Neuronal stem cell (in vitro differentiated cells): Measurements from ENCODE around the gene THSD4.

Experiments used
- DNase-seq: peaks from one replicate; pipeline ENCODE4 v3.0.0-alpha.2; 2013; ENCODE audit warnings: low spot score
- H2AFZ ChIP-seq: one replicate; pipeline ENCODE4 v1.6.1; 2013; ENCODE audit warnings: mild to moderate bottlenecking, low read length, inconsistent platforms
- H2AK5ac ChIP-seq: 2 replicates; pipeline ENCODE4 v1.6.1; 2013; ENCODE audit warnings: low read depth, mild to moderate bottlenecking, inconsistent platforms, low read length, moderate library complexity, mixed read lengths
- H2BK120ac ChIP-seq: 2 replicates; pipeline ENCODE4 v1.6.1; 2013; ENCODE audit warnings: low read depth, mild to moderate bottlenecking, inconsistent platforms, low read length, moderate library complexity, mixed read lengths
- H2BK12ac ChIP-seq: one replicate; pipeline ENCODE4 v1.6.1; 2013; ENCODE audit warnings: low read length, inconsistent platforms
- H2BK15ac ChIP-seq: 2 replicates; pipeline ENCODE4 v1.6.1; 2013; ENCODE audit warnings: mild to moderate bottlenecking, low read length, inconsistent platforms, mixed read lengths
- H2BK5ac ChIP-seq: one replicate; pipeline ENCODE4 v1.6.1; 2013; ENCODE audit warnings: inconsistent platforms, mild to moderate bottlenecking, low read length, moderate library complexity
- H3K14ac ChIP-seq: one replicate; pipeline ENCODE4 v1.6.1; 2013; ENCODE audit warnings: low read length, inconsistent platforms
- H3K18ac ChIP-seq: 2 replicates; pipeline ENCODE4 v1.6.1; 2013; ENCODE audit warnings: low read length, inconsistent platforms
- H3K23ac ChIP-seq: 2 replicates; pipeline ENCODE4 v1.6.1; 2013; ENCODE audit warnings: low read depth, mild to moderate bottlenecking, mixed read lengths, low read length, inconsistent platforms; ENCODE audit not compliant: poor library complexity
- H3K27ac ChIP-seq: replicated peaks from 3 replicates; pipeline ENCODE4 v1.5.1; 2013; ENCODE audit warnings: low read length, inconsistent platforms
- H3K27me3 ChIP-seq, 3 experiments: 2 replicates each; pipeline ENCODE4 v1.6.1; 2013; ENCODE audit warnings: low read length in 3 of 3, mild to moderate bottlenecking in 2 of 3, inconsistent platforms in 1 of 3, low read depth in 1 of 3, mixed read lengths in 1 of 3, moderate library complexity in 1 of 3; ENCODE audit not compliant: control insufficient read depth in 3 of 3, insufficient read depth in 3 of 3
- H3K36me3 ChIP-seq, 2 donors: replicated peaks in 1 of 2; 2 replicates each; pipeline ENCODE4 v1.6.1; 2013; ENCODE audit warnings: low read length in 2 of 2; ENCODE audit not compliant: control insufficient read depth in 2 of 2, insufficient read depth in 2 of 2
- H3K4ac ChIP-seq: 2 replicates; pipeline ENCODE4 v1.6.1; 2013; ENCODE audit warnings: inconsistent platforms, mild to moderate bottlenecking, low read length, moderate library complexity
- H3K4me1 ChIP-seq, 2 donors: 1 replicate in 1 of 2; 2 replicates in 1 of 2; pipeline ENCODE4 v1.6.1; 2013; ENCODE audit warnings: low read length in 2 of 2, low read depth in 1 of 2; ENCODE audit not compliant: control insufficient read depth in 2 of 2, insufficient read depth in 1 of 2
- H3K4me2 ChIP-seq: one replicate; pipeline ENCODE4 v1.6.1; 2013; ENCODE audit warnings: mild to moderate bottlenecking, low read length, inconsistent platforms; ENCODE audit not compliant: insufficient read depth, poor library complexity, severe bottlenecking
- H3K4me3 ChIP-seq, 2 donors: 2 replicates each; pipeline ENCODE4 v1.5.1; 2013; ENCODE audit warnings: low read length in 2 of 2, mild to moderate bottlenecking in 2 of 2, inconsistent platforms in 1 of 2, moderate library complexity in 1 of 2
- H3K79me1 ChIP-seq: one replicate; pipeline ENCODE4 v1.6.1; 2013; ENCODE audit warnings: low read depth, mild to moderate bottlenecking, inconsistent platforms, low read length, moderate library complexity
- H3K9ac ChIP-seq: one replicate; pipeline ENCODE4 v1.6.1; 2013; ENCODE audit warnings: mild to moderate bottlenecking, low read depth, low read length, inconsistent platforms; ENCODE audit not compliant: poor library complexity
- H3K9me3 ChIP-seq, 2 donors: replicated peaks in 1 of 2; 2 replicates each; pipeline versions ENCODE3 to v1.6.1; 2013; ENCODE audit warnings: low read length in 2 of 2, mild to moderate bottlenecking in 2 of 2, inconsistent platforms in 1 of 2, low read depth in 1 of 2, mixed read lengths in 1 of 2, moderate library complexity in 1 of 2; ENCODE audit not compliant: control insufficient read depth in 2 of 2, insufficient read depth in 1 of 2
- H4K8ac ChIP-seq: one replicate; pipeline ENCODE4 v1.6.1; 2013; ENCODE audit warnings: low read depth, mild to moderate bottlenecking, inconsistent platforms, low read length, moderate library complexity
- H4K91ac ChIP-seq: one replicate; pipeline ENCODE4 v1.6.1; 2013; ENCODE audit warnings: low read length, low read depth, mild to moderate bottlenecking, inconsistent platforms; ENCODE audit not compliant: poor library complexity
- WGBS, 2 donors: extraction: QIAGEN DNeasy Blood & Tissue Kit; methylation state at CpG; one replicate each; pipeline ENCODE4 v1.1.7; 2013; ENCODE audit warnings: missing lambda C conversion rate in 2 of 2, mixed read lengths in 1 of 2; ENCODE audit not compliant: insufficient read length in 2 of 2, insufficient replicate concordance in 1 of 2; ENCODE audit errors: extremely low coverage in 2 of 2; 5-methylcytosine and 5-hydroxymethylcytosine counted together

THSD4 gene

GRCh38 chr15:71259866-71260265, 144.6 kb downstream of the THSD4 start:
- no peak overlapping the region for H3K4me3 ChIP-seq
- DNase-seq, result no peak
- no peaks in the 10 kb centered on the region for H3K79me1 ChIP-seq
- H2BK5ac ChIP-seq, result no peak overlapping the region
- H3K36me3 ChIP-seq, result no peaks in the 10 kb centered on the region
- no peaks in the 10 kb centered on the region for H3K4me1 ChIP-seq
- no peak overlapping the region for H2AFZ ChIP-seq
- H2BK12ac ChIP-seq, result no peak overlapping the region
- H3K9ac ChIP-seq, result no peak overlapping the region
- H3K14ac ChIP-seq, result no peak overlapping the region
- H3K4ac ChIP-seq, result no peak overlapping the region
- no peak overlapping the region for H2BK15ac ChIP-seq
- WGBS, 2 donors, result no CpG with 5 or more reads among the region's 2 CpGs
- no peak overlapping the region for H2BK120ac ChIP-seq
- H4K8ac ChIP-seq, result no peak overlapping the region
- no peak overlapping the region for H3K4me2 ChIP-seq
- no peak overlapping the region for H3K23ac ChIP-seq
- no peak overlapping the region for H3K27ac ChIP-seq
- H2AK5ac ChIP-seq, result no peak overlapping the region
- no peaks in the 10 kb centered on the region for H3K9me3 ChIP-seq
- H4K91ac ChIP-seq, result no peak overlapping the region
- H3K27me3 ChIP-seq, result no peaks in the 10 kb centered on the region
- no peak overlapping the region for H3K18ac ChIP-seq

GRCh38 chr15:71261418-71261817, 146.1 kb downstream of the THSD4 start:
- Histone ChIP-seq H3K4me1 (no peaks in the 10 kb centered on the region), H4K8ac (no peak overlapping the region), H2BK5ac (no peak overlapping the region), H3K4me2 (no peak overlapping the region), H2BK120ac (no peak overlapping the region), H3K9ac (no peak overlapping the region), H3K9me3 (no peaks in the 10 kb centered on the region), H3K23ac (no peak overlapping the region), H4K91ac (no peak overlapping the region), H3K4me3 (no peak overlapping the region), H2AK5ac (no peak overlapping the region), H3K27ac (no peak overlapping the region), H3K27me3 (no peaks in the 10 kb centered on the region), H3K4ac (no peak overlapping the region), H3K36me3 (no peaks in the 10 kb centered on the region), H2BK15ac (no peak overlapping the region), H3K18ac (no peak overlapping the region), H2AFZ (no peak overlapping the region), H3K79me1 (no peaks in the 10 kb centered on the region), H2BK12ac (no peak overlapping the region), H3K14ac (no peak overlapping the region)
- no CpG with 5 or more reads among the region's 2 CpGs for WGBS, 2 donors
- no peak for DNase-seq

GRCh38 chr15:71261909-71262308, 146.6 kb downstream of the THSD4 start:
- Histone ChIP-seq H4K91ac (no peak overlapping the region), H3K27ac (no peak overlapping the region), H3K36me3 (no peaks in the 10 kb centered on the region), H3K14ac (no peak overlapping the region), H2AFZ (no peak overlapping the region), H3K4me3 (no peak overlapping the region), H3K4me1 (no peaks in the 10 kb centered on the region), H3K27me3 (no peaks in the 10 kb centered on the region), H3K23ac (no peak overlapping the region), H3K79me1 (no peaks in the 10 kb centered on the region), H3K9ac (no peak overlapping the region), H3K4me2 (no peak overlapping the region), H2BK5ac (no peak overlapping the region), H2AK5ac (no peak overlapping the region), H2BK120ac (no peak overlapping the region), H4K8ac (no peak overlapping the region), H3K18ac (no peak overlapping the region), H2BK12ac (no peak overlapping the region), H2BK15ac (no peak overlapping the region), H3K4ac (no peak overlapping the region), H3K9me3 (no peaks in the 10 kb centered on the region)
- no CpG with 5 or more reads among the region's 6 CpGs for WGBS, 2 donors
- DNase-seq, result no peak

GRCh38 chr15:71262599-71262998, 147.3 kb downstream of the THSD4 start:
- H3K27me3 ChIP-seq, result no peaks in the 10 kb centered on the region
- no peaks in the 10 kb centered on the region for H3K79me1 ChIP-seq
- no peak overlapping the region for H3K23ac ChIP-seq
- no peaks in the 10 kb centered on the region for H3K9me3 ChIP-seq
- H3K9ac ChIP-seq, result no peak overlapping the region
- no peak overlapping the region for H2AFZ ChIP-seq
- H3K4ac ChIP-seq, result no peak overlapping the region
- H2BK120ac ChIP-seq, result no peak overlapping the region
- H3K18ac ChIP-seq, result no peak overlapping the region
- no peak overlapping the region for H3K27ac ChIP-seq
- H3K4me3 ChIP-seq, result no peak overlapping the region
- no peak for DNase-seq
- no peak overlapping the region for H2BK12ac ChIP-seq
- H3K4me1 ChIP-seq, result no peaks in the 10 kb centered on the region
- H2BK5ac ChIP-seq, result no peak overlapping the region
- no peaks in the 10 kb centered on the region for H3K36me3 ChIP-seq
- no peak overlapping the region for H3K14ac ChIP-seq
- no peak overlapping the region for H2BK15ac ChIP-seq
- H4K8ac ChIP-seq, result no peak overlapping the region
- no peak overlapping the region for H4K91ac ChIP-seq
- H3K4me2 ChIP-seq, result no peak overlapping the region
- H2AK5ac ChIP-seq, result no peak overlapping the region
- WGBS, 2 donors, result no CpG with 5 or more reads among the region's 3 CpGs
